Testis (tissue), 3 donors: Measurements from ENCODE around the gene SIK3. TPM values are rescaled to one million over a fixed set of nuclear protein-coding genes. Genes with fewer than 3 reads are reported as not detected.

ENCODE experiments used
- DNase-seq: peaks from one replicate; pipeline ENCODE4 v3.0.0-alpha.2; 2019
- H3K27ac ChIP-seq, 2 donors: fragments of 200-600 bp; sonication (generic); one replicate each; pipeline ENCODE4 v1.5.1; 2019
- H3K27me3 ChIP-seq: fragments of 200-600 bp; sonication (generic); one replicate; pipeline ENCODE4 v1.5.1; 2019
- H3K36me3 ChIP-seq: fragments of 200-600 bp; sonication (generic); one replicate; pipeline ENCODE4 v1.5.1; 2017; ENCODE audit warnings: low read depth; ENCODE audit errors: missing control alignments
- H3K4me1 ChIP-seq: fragments of 200-600 bp; sonication (generic); one replicate; pipeline ENCODE4 v1.5.1; 2019
- H3K4me3 ChIP-seq, 2 donors: fragments of 200-600 bp; sonication (generic); one replicate each; pipeline ENCODE4 v1.5.1; 2017 to 2019
- H3K9me3 ChIP-seq: fragments of 200-600 bp; sonication (generic); one replicate; pipeline ENCODE4 v1.5.1; 2017
- CTCF ChIP-seq, 3 experiments: fragments of 450-650 bp in 2 of 3; fragments of 200-600 bp in 1 of 3; sonication (generic) in 1 of 3; IDR thresholded peaks; one replicate each; pipeline ENCODE4 v1.5.1; 2016 to 2019; ENCODE audit warnings: antibody characterized with exemption in 3 of 3, mild to moderate bottlenecking in 2 of 3, moderate library complexity in 1 of 3
- POLR2A ChIP-seq: fragments of 450-650 bp; IDR thresholded peaks from one replicate; pipeline ENCODE4 v1.6.1; 2017; ENCODE audit warnings: antibody characterized with exemption, mild to moderate bottlenecking, moderate library complexity
- WGBS, 2 donors: methylation state at CpG; one replicate each; pipeline ENCODE4 v1.1.5; 2018; 5-methylcytosine and 5-hydroxymethylcytosine counted together
- intact Hi-C: fragments of 100-400 bp; cut with DNase I; formaldehyde crosslinking; loops from one replicate; pipeline ENCODE4 v1.15.1; 2023; ENCODE audit warnings: low total_unique reads
- polyA plus RNA-seq: library from polyadenylated mRNA; stranded (reverse); fragments of 350-450 nt; fragmentation: Illumina TruSeq; extraction: RNeasy Lipid Tissue Mini Kit (QIAGEN cat#74804); gene quantifications from one replicate; pipeline ENCODE4 v1.2.3, GENCODE V29; 2014; ENCODE audit warnings: low read depth, low replicate concordance; ENCODE audit not compliant: insufficient read depth
- total RNA-seq, 2 donors: library from RNA; depleted of rRNA; stranded (reverse); fragments of >200 nt; gene quantifications; one replicate each; pipeline ENCODE4 v1.2.3, GENCODE V29; 2016

Gene SIK3
- total and polyA plus RNA-seq, 3 donors from 2014 or later, result 112 to 125 (median 123) TPM

- no peak for DNase-seq
- Histone ChIP-seq H3K4me3 (no peak overlapping the region), H3K27ac (no peak overlapping the region), H3K27me3 (no peaks in the 10 kb centered on the region), H3K36me3 (no peaks in the 10 kb centered on the region), H3K4me1 (no peaks in the 10 kb centered on the region), H3K9me3 (no peaks in the 10 kb centered on the region)
- TF ChIP-seq CTCF (IDR thresholded peaks at IDR 0.05), result no peak
- intact Hi-C loops, result no loop called here
- WGBS, 2 donors, result 55 to 59% methylated on average over 1 of the region's 1 CpG
These were observed 232.5 kb downstream of the SIK3 start for GRCh38 chr11:116865696-116866095.

DNA sequence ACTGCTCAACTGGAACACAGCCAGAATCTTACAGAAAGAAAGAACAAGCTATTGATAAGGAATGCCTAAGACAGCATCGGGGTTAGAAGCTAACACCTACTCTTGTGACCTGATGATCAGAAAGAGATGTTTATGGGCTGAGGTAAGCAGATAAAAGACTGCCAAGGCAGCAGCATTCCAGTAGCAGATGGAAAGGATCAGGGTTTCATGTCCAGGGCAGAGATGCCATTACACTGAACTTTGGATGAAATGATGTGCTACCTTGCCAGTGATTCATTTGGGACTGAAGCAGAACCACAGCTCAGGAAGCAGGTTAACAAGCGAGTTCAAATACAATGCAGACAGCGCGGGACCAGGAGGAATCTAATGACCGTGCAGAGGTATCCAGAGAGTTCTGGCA is 233.7 kb downstream of the SIK3 start:
- Histone ChIP-seq H3K36me3 (no peaks in the 10 kb centered on the region), H3K27ac (no peak overlapping the region), H3K4me3 (no peak overlapping the region), H3K9me3 (no peaks in the 10 kb centered on the region), H3K27me3 (no peaks in the 10 kb centered on the region), H3K4me1 (no peaks in the 10 kb centered on the region)
- intact Hi-C loops, result no loop called here
- TF ChIP-seq CTCF (IDR thresholded peaks at IDR 0.05) (no peak), POLR2A (no peak)
- 88 to 89% methylated on average over 5 of the region's 5 CpGs for WGBS, 2 donors
- DNase-seq, result no peak

- H3K4me1 ChIP-seq, result no peaks in the 10 kb centered on the region
- H3K27me3 ChIP-seq, result no peaks in the 10 kb centered on the region
- no peak overlapping the region for H3K27ac ChIP-seq
- H3K9me3 ChIP-seq, result no peaks in the 10 kb centered on the region
- no peak for DNase-seq
- intact Hi-C loops, result no loop called here
- no peak overlapping the region for H3K4me3 ChIP-seq
- no peaks in the 10 kb centered on the region for H3K36me3 ChIP-seq
- WGBS, 2 donors, result 86 to 95% methylated on average over 3 of the region's 3 CpGs
- no peak for TF ChIP-seq POLR2A
- TF ChIP-seq CTCF (IDR thresholded peaks at IDR 0.05), result no peak
These were observed 235.3 kb downstream of the SIK3 start for GRCh38 chr11:116862951-116863350.

DNA sequence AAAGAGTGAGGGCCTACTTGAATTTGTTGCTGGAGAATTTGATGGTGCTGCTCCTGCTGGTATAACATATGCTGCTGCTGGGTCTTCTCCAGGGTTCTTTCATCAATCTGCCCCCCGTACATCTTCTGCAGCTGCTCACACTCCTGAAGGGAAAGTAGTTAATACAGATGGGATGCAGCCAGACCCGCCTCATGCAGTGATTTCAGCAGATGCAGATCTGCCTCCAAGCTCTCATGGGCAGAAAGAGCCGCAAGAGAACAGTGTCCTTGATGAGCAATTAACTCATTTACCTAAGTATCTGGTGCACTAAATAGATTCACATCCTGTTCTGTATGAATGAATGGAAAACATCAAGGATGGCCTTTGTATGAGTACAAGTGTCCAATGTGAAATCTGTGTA is 236.0 kb downstream of the SIK3 start:
- H3K4me3 ChIP-seq, result no peak overlapping the region
- no peaks in the 10 kb centered on the region for H3K9me3 ChIP-seq
- H3K27me3 ChIP-seq, result no peaks in the 10 kb centered on the region
- H3K4me1 ChIP-seq, result no peaks in the 10 kb centered on the region
- no peak for DNase-seq
- intact Hi-C loops, result no loop called here
- TF ChIP-seq CTCF (IDR thresholded peaks at IDR 0.05) (no peak), POLR2A (no peak)
- no peak overlapping the region for H3K27ac ChIP-seq
- 92 to 93% methylated on average over 3 of the region's 3 CpGs for WGBS, 2 donors
- no peaks in the 10 kb centered on the region for H3K36me3 ChIP-seq

GRCh38 chr11:116861539-116861938 is 236.7 kb downstream of the SIK3 start:
- H3K36me3 ChIP-seq, result no peaks in the 10 kb centered on the region
- H3K4me3 ChIP-seq, result no peak overlapping the region
- no peaks in the 10 kb centered on the region for H3K4me1 ChIP-seq
- H3K9me3 ChIP-seq, result no peaks in the 10 kb centered on the region
- H3K27me3 ChIP-seq, result no peaks in the 10 kb centered on the region
- no peak for DNase-seq
- intact Hi-C loops, result no loop called here
- WGBS, 2 donors, result 96 to 100% methylated on average over 1 of the region's 1 CpG
- no peak for TF ChIP-seq CTCF (IDR thresholded peaks at IDR 0.05)
- TF ChIP-seq POLR2A, result no peak
- no peak overlapping the region for H3K27ac ChIP-seq
